GM18909 (cell line): Measurements from ENCODE around the gene PCDHGB6.
A peak's percentile ranks its signal among the peaks of the same experiment; 100 is the strongest.
"Not testable (repeated sequence)": the region's sequence is repeated elsewhere in the genome, so short reads cannot be mapped to it uniquely, and the experiment has no call there.

Source experiments
- ATAC-seq: cut with Tn5 transposase; IDR thresholded peaks from one replicate; pipeline ENCODE4 v1.9.1; 2021; ENCODE audit warnings: mild to moderate bottlenecking; ENCODE audit not compliant: unreplicated experiment, poor library complexity

PCDHGB6 gene

GRCh38 chr5:141407790-141408505 lies at the start of gene PCDHGB6:
TSS of gene PCDHGB6 (plus strand) at chr5:141408021. CDS start at chr5:141408203, 182 bp downstream.
- ATAC-seq, result peak; percentile 70

DNA sequence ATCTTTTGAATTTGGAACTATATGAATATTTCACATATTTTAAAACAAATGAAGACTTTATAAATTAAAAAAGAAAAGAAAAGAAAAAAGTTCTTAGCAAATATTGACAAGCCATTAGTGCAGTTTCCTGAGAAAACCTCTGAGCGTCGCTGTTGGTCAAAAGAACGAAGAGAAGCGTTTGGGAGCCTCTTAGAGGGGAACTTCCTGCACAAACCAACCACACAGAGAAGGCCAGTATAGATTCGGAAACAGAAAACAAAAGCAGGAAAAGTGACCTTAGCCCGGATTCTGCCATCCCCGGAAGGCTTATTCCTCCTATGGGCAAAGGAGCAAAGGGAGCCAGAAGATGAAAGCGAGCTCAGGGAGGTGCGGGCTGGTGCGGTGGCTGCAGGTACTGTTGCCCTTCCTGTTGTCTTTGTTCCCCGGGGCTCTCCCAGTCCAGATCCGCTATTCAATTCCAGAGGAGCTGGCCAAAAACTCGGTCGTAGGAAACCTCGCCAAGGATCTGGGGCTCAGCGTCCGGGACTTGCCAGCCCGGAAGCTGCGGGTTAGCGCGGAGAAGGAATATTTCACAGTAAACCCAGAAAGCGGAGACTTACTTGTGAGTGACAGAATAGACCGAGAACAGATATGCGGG lies 47.9 kb upstream of the PCDHGB6 start, which contains the start of gene PCDHGB2:
PCDHGB2 (plus strand) TSS at position 205 of the 637 bp plus-strand sequence; CDS start at position 347, 142 bp downstream.
- ATAC-seq, result peak; percentile 72

- ATAC-seq, result no peak
These were observed 47.1 kb upstream of the PCDHGB6 start for GRCh38 chr5:141360685-141361084.

DNA sequence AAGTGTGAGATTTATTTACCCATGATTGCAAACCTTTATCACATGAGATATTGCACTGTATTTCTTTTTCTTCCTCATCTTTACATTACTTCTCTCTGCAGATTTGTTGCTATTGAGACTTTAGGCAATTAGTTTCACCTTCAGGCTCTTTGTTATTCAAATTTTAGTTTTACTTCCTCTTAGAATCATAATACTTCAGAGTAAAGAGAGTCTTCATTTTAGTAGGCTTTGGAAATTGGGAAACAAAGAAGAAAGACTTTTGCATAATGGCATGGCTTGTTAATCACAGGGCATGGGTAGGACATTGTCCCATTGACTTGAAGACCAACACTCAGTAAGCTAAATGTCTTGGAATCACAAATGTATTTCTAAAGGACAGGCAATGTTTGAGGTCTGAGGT lies 45.1 kb upstream of the PCDHGB6 start:
- no peak for ATAC-seq

GRCh38 chr5:141363952-141364660 lies 43.7 kb upstream of the PCDHGB6 start, which contains the start of gene PCDHGA5:
TSS of gene PCDHGA5 (plus strand) at chr5:141364162. CDS start at chr5:141364331, 169 bp downstream.
- no peak for ATAC-seq

GRCh38 chr5:141366016-141366896 lies 41.6 kb upstream of the PCDHGB6 start:
- no peak for ATAC-seq

- ATAC-seq, result peak; percentile 98
These were observed 37.6 kb upstream of the PCDHGB6 start, which contains the start of gene PCDHGB3 for GRCh38 chr5:141369994-141370848. TSS of gene PCDHGB3 (plus strand) at chr5:141370242. CDS start at chr5:141370395, 153 bp downstream.

DNA sequence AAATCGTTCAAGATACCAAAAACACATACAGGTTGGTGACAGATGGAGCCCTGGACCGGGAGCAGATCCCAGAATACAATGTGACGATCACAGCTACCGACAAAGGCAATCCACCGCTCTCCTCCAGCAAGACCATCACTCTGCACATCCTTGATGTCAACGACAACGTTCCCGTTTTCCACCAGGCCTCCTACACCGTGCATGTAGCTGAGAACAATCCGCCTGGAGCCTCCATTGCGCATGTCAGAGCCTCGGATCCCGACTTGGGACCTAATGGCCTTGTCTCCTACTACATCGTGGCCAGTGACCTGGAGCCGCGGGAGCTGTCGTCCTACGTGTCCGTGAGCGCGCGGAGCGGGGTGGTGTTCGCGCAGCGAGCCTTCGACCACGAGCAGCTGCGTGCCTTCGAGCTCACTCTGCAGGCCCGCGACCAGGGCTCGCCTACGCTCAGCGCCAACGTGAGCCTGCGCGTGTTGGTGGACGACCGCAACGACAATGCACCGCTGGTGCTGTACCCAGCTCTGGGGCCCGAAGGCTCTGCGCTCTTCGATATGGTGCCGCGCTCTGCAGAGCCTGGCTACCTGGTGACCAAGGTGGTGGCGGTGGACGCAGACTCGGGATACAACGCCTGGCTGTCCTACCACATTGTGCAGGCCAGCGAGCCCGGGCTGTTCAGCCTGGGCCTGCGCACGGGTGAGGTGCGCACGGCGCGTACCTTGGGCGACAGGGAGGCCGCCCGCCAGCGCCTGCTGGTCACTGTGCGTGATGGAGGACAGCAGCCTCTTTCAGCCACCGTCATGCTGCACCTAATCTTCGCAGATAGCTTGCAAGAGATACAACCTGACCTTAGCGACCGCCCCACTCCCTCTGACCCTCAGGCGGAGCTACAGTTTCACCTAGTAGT lies 36.0 kb upstream of the PCDHGB6 start:
- ATAC-seq, result no peak

- ATAC-seq, result no peak
These were observed 34.0 kb upstream of the PCDHGB6 start, which contains the start of gene PCDHGA6 for GRCh38 chr5:141373673-141374317. TSS of gene PCDHGA6 (plus strand) at chr5:141373891. CDS start at chr5:141374084, 193 bp downstream.

DNA sequence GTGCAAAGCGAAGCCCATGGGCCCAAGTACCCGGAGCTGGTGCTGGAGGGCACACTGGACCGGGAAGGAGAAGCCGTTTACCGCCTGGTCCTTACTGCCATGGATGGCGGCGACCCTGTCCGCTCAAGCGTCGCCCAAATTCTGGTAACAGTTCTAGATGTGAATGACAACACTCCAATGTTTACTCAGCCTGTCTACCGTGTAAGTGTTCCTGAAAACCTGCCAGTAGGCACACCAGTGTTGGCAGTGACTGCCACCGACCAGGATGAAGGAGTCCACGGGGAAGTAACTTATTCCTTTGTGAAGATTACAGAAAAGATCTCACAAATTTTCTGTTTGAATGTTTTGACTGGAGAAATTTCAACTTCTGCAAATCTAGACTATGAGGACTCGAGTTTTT lies 33.2 kb upstream of the PCDHGB6 start:
- ATAC-seq, result no peak

GRCh38 chr5:141375444-141376155 lies 32.2 kb upstream of the PCDHGB6 start:
- ATAC-seq, result not testable (repeated sequence)

GRCh38 chr5:141382469-141383294 lies 25.1 kb upstream of the PCDHGB6 start, which contains the start of gene PCDHGA7:
TSS of gene PCDHGA7 (plus strand) at chr5:141382742. CDS start at chr5:141382900, 158 bp downstream.
- ATAC-seq, result no peak

DNA sequence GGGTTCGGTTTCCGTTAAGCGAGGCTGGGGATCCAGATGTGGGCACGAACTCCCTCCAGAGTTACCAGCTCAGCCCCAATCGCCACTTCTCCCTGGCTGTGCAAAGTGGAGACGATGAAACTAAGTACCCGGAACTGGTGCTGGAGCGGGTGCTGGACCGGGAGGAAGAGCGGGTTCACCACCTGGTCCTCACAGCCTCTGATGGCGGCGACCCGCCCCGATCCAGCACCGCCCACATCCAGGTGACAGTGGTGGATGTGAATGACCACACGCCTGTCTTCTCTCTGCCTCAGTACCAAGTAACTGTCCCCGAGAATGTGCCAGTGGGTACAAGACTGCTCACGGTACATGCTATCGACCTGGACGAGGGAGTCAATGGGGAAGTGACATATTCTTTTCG lies 24.5 kb upstream of the PCDHGB6 start:
- no peak for ATAC-seq

- ATAC-seq, result no peak
These were observed 23.2 kb upstream of the PCDHGB6 start for GRCh38 chr5:141384471-141385267.
